Measurements from ENCODE around the gene DPYSL5. TPM values are rescaled to one million over a fixed set of nuclear protein-coding genes. Genes with fewer than 3 reads are reported as not detected.

DPYSL5 gene
- total RNA-seq, 1 experiment from 2014 or later = not detected

DNA sequence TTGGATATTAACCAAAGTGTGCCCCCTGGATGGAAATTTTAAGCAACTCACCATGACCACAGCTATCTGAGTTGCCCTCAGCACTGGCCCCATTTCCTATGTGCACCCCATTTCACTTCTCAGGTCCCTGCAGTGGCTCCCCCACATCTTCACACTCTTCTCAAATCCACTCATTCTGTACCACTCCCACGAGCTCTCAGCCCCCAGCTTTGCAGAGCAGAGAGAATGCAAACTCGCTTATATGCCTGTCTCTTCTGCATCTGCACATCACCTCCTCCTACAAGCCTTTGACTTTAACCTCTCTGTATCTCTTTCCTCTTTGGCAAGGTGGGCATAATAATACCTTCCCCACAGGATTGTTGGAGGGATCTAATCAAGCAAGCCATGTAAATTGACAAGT lies 46.2 kb downstream of the DPYSL5 start:
- no TSS peak for BruUV-seq (replicated peaks)
- Mint-ChIP-seq H3K27ac (ENCODE audit: low read depth, unreplicated experiment) (no peak overlapping the region), H3K27me3 (ENCODE audit: insufficient read depth, unreplicated experiment) (peaks cover 23% of the 10 kb centered on the region), H3K9me3 (ENCODE audit: unreplicated experiment) (peaks cover 6% of the 10 kb centered on the region), H3K4me3 (ENCODE audit: unreplicated experiment) (no peak overlapping the region), H3K36me3 (ENCODE audit: insufficient read depth, unreplicated experiment) (no peaks in the 10 kb centered on the region), H3K4me1 (ENCODE audit: insufficient read depth, unreplicated experiment) (no peaks in the 10 kb centered on the region)
- no peak for TF ChIP-seq CTCF (IDR thresholded peaks at IDR 0.05; ENCODE audit: unreplicated experiment)
- ChIA-PET CTCF (no interaction called here), POLR2A (no interaction called here)
- intact Hi-C loops (cut with micrococcal nuclease) = no loop called here
- DNase-seq (ENCODE audit: unreplicated experiment) = no peak

- intact Hi-C loops (cut with micrococcal nuclease) = no loop called here
- no TSS peak for BruUV-seq (replicated peaks)
- ChIA-PET POLR2A (no interaction called here), CTCF (interaction anchor here (1.0 to 1.1 kb wide), 2 partner anchors 52 to 115 kb away, joined by 3 to 5 read pairs; no protein-coding TSS in a partner anchor)
- H3K4me1 Mint-ChIP-seq (ENCODE audit: insufficient read depth, unreplicated experiment) = no peaks in the 10 kb centered on the region
- peaks cover 6% of the 10 kb centered on the region for H3K9me3 Mint-ChIP-seq (ENCODE audit: unreplicated experiment)
- peaks cover 13% of the 10 kb centered on the region for H3K27me3 Mint-ChIP-seq (ENCODE audit: insufficient read depth, unreplicated experiment)
- no peak overlapping the region for H3K4me3 Mint-ChIP-seq (ENCODE audit: unreplicated experiment)
- H3K36me3 Mint-ChIP-seq (ENCODE audit: insufficient read depth, unreplicated experiment) = no peaks in the 10 kb centered on the region
- no peak for DNase-seq (ENCODE audit: unreplicated experiment)
- no peak for TF ChIP-seq CTCF (IDR thresholded peaks at IDR 0.05; ENCODE audit: unreplicated experiment)
- no peak overlapping the region for H3K27ac Mint-ChIP-seq (ENCODE audit: low read depth, unreplicated experiment)
Measured at GRCh38 chr2:26897807-26898479, 50.0 kb downstream of the DPYSL5 start.

DNA sequence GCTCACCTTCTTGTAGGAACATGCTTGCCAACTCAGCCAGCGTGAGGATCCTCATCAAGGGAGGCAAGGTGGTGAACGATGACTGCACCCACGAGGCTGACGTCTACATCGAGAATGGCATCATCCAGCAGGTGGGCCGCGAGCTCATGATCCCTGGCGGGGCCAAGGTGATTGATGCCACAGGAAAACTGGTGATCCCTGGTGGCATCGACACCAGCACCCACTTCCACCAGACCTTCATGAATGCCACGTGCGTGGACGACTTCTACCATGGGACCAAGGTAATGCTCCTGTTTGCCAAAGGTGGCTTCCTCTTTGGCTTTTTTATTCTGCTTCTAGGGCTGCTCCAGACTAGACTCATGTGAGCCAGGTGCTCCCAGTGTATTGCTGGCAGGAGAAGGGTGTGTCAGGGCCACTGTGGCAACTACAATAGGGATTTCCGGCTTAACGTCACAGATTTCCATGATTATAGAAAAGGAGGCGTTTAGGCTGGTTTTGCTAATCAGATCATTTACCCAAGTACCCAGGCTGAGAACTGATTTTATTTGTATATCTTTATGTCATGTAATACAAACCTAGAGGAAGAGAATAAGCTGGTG lies 50.6 kb downstream of the DPYSL5 start:
- no TSS peak for BruUV-seq (replicated peaks)
- Mint-ChIP-seq H3K36me3 (ENCODE audit: insufficient read depth, unreplicated experiment) (no peaks in the 10 kb centered on the region), H3K4me3 (ENCODE audit: unreplicated experiment) (no peak overlapping the region), H3K27me3 (ENCODE audit: insufficient read depth, unreplicated experiment) (peaks cover 7% of the 10 kb centered on the region), H3K9me3 (ENCODE audit: unreplicated experiment) (peaks cover 6% of the 10 kb centered on the region), H3K4me1 (ENCODE audit: insufficient read depth, unreplicated experiment) (no peaks in the 10 kb centered on the region), H3K27ac (ENCODE audit: low read depth, unreplicated experiment) (no peak overlapping the region)
- intact Hi-C loops (cut with micrococcal nuclease) = no loop called here
- DNase-seq (ENCODE audit: unreplicated experiment) = no peak
- ChIA-PET CTCF (no interaction called here), POLR2A (no interaction called here)
- no peak for TF ChIP-seq CTCF (IDR thresholded peaks at IDR 0.05; ENCODE audit: unreplicated experiment)

GRCh38 chr2:26899500-26900164 lies 51.7 kb downstream of the DPYSL5 start:
- DNase-seq (ENCODE audit: unreplicated experiment) = no peak
- Mint-ChIP-seq H3K27me3 (ENCODE audit: insufficient read depth, unreplicated experiment) (peaks cover 11% of the 10 kb centered on the region), H3K36me3 (ENCODE audit: insufficient read depth, unreplicated experiment) (no peaks in the 10 kb centered on the region), H3K4me1 (ENCODE audit: insufficient read depth, unreplicated experiment) (no peaks in the 10 kb centered on the region), H3K4me3 (ENCODE audit: unreplicated experiment) (no peak overlapping the region), H3K27ac (ENCODE audit: low read depth, unreplicated experiment) (no peak overlapping the region), H3K9me3 (ENCODE audit: unreplicated experiment) (peaks cover 6% of the 10 kb centered on the region)
- no TSS peak for BruUV-seq (replicated peaks)
- TF ChIP-seq CTCF (IDR thresholded peaks at IDR 0.05; ENCODE audit: unreplicated experiment) = no peak
- POLR2A ChIA-PET = interaction anchor here (1.1 kb wide), 1 partner anchor 16 kb away, joined by 3 read pairs; no protein-coding TSS in a partner anchor
- intact Hi-C loops (cut with micrococcal nuclease) = no loop called here
- CTCF ChIA-PET = interaction anchor here (0.8 to 1.5 kb wide), 3 partner anchors 10 to 117 kb away, joined by 3 to 5 read pairs (median 4); no protein-coding TSS in a partner anchor
